Progenitor cell of endocrine pancreas (in vitro differentiated cells): Measurements from ENCODE around the gene CDH23. TPM values are rescaled to one million over a fixed set of nuclear protein-coding genes. Genes with fewer than 3 reads are reported as not detected.

Experiments
- DNase-seq: peaks from one replicate; pipeline ENCODE4 v3.0.0; 2021; ENCODE audit warnings: low spot score; ENCODE audit not compliant: unreplicated experiment
- H3K27ac Mint-ChIP-seq: 2 replicates; pipeline ENCODE4 v1.8.0; 2021; ENCODE audit warnings: mild to moderate bottlenecking, moderate library complexity, mixed read lengths
- H3K27me3 Mint-ChIP-seq: 2 replicates; pipeline ENCODE4 v1.8.0; 2021; ENCODE audit warnings: mixed read lengths
- H3K36me3 Mint-ChIP-seq: 2 replicates; pipeline ENCODE4 v1.8.0; 2022; ENCODE audit warnings: mixed read lengths; ENCODE audit not compliant: insufficient read depth
- H3K4me1 Mint-ChIP-seq: 2 replicates; pipeline ENCODE4 v1.8.0; 2021; ENCODE audit warnings: low read depth, mixed read lengths
- H3K4me3 Mint-ChIP-seq: 2 replicates; pipeline ENCODE4 v1.8.0; 2021; ENCODE audit warnings: low read depth, mild to moderate bottlenecking, moderate library complexity, mixed read lengths
- H3K9me3 Mint-ChIP-seq: 2 replicates; pipeline ENCODE4 v1.8.0; 2021; ENCODE audit warnings: low read depth, mixed read lengths
- total RNA-seq: library from RNA; stranded (reverse); gene quantifications from 2 replicates; pipeline ENCODE4 v1.2.1, GENCODE V29; 2021
- TF ChIP-seq, protein P1 (sequence below): fragments of 200-600 bp; sonication (generic); IDR thresholded peaks from one replicate; pipeline ENCODE4 v1.5.0; 2021; ENCODE audit warnings: antibody characterized with exemption, mild to moderate bottlenecking; ENCODE audit not compliant: unreplicated experiment

CDH23 gene
- total RNA-seq, 1 donor from 2014 or later, result 0.43 TPM

DNA sequence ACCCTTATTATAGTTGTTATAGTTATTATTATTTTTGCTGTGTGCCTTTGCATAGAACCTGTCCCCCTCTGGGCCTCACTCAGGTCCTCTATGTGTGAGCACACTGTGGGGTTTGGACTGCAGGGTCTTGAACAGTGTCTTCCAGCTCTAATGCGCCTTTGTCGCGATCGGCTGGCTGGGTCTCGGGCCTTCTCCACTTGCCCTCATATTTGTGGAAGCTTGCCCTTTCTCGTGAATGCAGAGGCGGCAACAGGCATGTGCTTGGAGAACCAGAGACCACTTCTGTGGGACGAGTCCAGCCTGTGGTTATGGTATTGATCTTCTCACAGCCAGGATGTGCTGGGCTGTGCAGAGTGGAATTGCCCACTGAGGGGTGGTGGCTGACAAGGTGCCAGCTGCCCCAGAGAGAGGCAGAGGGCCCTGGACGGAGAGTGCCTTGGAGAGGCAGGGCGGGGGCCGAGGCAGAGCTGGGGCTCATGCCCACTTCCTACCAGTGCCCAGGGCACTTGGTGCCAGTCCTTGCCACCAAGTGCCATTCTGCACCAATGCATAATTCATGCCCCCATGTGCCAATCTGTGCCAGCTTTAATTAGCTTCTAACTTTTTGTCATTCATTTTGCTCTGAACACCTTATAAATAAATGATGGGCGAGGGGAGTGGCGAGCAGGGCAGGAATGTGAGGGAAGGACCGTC is 6.8 kb upstream of the CDH23 start:
- TF ChIP-seq, protein P1, sequence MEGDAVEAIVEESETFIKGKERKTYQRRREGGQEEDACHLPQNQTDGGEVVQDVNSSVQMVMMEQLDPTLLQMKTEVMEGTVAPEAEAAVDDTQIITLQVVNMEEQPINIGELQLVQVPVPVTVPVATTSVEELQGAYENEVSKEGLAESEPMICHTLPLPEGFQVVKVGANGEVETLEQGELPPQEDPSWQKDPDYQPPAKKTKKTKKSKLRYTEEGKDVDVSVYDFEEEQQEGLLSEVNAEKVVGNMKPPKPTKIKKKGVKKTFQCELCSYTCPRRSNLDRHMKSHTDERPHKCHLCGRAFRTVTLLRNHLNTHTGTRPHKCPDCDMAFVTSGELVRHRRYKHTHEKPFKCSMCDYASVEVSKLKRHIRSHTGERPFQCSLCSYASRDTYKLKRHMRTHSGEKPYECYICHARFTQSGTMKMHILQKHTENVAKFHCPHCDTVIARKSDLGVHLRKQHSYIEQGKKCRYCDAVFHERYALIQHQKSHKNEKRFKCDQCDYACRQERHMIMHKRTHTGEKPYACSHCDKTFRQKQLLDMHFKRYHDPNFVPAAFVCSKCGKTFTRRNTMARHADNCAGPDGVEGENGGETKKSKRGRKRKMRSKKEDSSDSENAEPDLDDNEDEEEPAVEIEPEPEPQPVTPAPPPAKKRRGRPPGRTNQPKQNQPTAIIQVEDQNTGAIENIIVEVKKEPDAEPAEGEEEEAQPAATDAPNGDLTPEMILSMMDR, result no peak

DNA sequence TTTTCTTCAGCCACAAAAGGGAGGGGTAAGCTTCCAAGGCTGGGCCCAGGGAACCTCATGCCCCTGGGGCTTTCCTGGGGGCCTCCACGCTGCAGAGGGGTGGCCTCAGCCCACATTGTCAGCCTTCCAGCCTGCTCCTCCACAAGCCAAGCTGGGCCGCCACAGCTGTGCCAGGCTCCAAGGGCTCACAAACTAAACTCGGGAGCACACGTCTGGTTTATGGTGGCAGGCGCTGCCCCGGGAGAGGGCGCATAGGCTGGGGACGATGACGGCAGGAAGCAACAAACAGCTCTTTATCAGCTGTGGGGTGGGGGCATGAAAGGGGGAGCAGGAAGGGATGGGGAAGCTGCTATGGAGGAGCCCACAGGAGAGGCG is 6.3 kb upstream of the CDH23 start:
- TF ChIP-seq, protein P1, result no peak
- Mint-ChIP-seq H3K27me3 (peaks cover 71% of the 10 kb centered on the region), H3K9me3 (no peaks in the 10 kb centered on the region), H3K36me3 (no peaks in the 10 kb centered on the region), H3K4me3 (no peak overlapping the region), H3K4me1 (no peaks in the 10 kb centered on the region), H3K27ac (no peak overlapping the region)
- DNase-seq, result no peak

More for the DNA sequence above, 6.8 kb upstream of the CDH23 start:
- Mint-ChIP-seq H3K27ac (no peak overlapping the region), H3K4me1 (no peaks in the 10 kb centered on the region), H3K9me3 (no peaks in the 10 kb centered on the region), H3K36me3 (no peaks in the 10 kb centered on the region), H3K4me3 (no peak overlapping the region), H3K27me3 (peaks cover 69% of the 10 kb centered on the region)
- no peak for DNase-seq

DNA sequence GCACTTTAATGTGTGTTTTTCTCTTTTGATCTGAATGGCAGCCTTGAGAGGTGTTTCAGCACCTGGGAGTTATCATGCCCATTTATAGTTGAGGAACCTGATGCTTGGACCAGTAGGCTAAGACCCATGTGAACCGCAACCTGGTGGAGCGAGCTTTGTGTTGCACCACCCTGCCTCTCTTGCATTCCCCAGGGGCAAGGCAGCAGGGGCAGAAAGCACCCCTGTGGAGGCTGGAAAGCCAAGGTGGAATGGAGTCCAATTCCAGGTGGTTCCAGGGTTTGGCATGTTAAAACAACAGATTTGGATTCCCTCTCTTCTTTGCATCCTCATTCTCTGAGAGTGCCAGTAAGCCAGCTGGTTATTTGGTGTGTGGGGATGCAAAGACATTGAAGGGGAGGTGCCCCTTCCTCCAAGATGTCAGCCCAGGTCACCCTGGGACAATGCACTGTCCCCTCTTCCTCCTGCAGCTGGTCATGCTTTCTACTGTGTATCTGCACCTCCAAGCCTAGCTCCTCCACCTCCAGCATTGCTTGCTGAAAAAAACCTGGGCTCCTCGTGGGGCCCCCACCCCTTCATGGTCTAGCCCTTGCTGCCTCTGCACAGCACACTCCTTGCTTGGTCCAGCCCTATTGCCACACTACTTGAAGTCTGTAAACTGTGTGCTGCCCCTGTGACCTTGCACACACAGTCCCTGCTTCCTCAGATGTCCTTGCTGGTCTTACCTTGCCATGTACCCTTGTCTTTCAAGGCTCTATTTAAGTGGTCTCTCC is 5.6 kb upstream of the CDH23 start:
- DNase-seq, result no peak
- Mint-ChIP-seq H3K36me3 (no peaks in the 10 kb centered on the region), H3K4me3 (no peak overlapping the region), H3K9me3 (no peaks in the 10 kb centered on the region), H3K4me1 (no peaks in the 10 kb centered on the region), H3K27me3 (peaks cover 76% of the 10 kb centered on the region), H3K27ac (no peak overlapping the region)
- TF ChIP-seq, protein P1, result no peak

DNA sequence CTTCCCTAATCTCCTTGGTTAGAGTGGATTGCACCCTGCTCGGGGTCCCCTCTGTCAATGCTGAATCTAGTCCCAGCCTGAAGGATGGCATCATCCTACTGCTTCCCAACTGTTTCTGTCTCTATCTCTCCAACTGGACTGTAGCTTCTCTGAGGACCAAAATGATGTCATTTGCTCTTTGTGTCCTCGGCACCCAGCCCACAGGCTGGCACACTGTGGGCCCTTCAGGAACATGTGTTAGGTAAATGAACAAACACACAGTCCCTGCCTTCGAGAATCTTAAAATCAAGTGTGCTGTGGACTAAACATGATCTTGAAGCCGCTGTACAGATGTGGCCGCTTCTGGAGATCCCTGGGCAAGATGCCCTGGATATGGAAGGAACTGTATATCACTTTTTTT is 5.0 kb upstream of the CDH23 start:
- H3K4me1 Mint-ChIP-seq, result no peaks in the 10 kb centered on the region
- H3K27me3 Mint-ChIP-seq, result peaks cover 70% of the 10 kb centered on the region
- H3K36me3 Mint-ChIP-seq, result no peaks in the 10 kb centered on the region
- TF ChIP-seq, protein P1, result no peak
- no peak for DNase-seq
- no peak overlapping the region for H3K4me3 Mint-ChIP-seq
- H3K9me3 Mint-ChIP-seq, result no peaks in the 10 kb centered on the region
- H3K27ac Mint-ChIP-seq, result no peak overlapping the region

DNA sequence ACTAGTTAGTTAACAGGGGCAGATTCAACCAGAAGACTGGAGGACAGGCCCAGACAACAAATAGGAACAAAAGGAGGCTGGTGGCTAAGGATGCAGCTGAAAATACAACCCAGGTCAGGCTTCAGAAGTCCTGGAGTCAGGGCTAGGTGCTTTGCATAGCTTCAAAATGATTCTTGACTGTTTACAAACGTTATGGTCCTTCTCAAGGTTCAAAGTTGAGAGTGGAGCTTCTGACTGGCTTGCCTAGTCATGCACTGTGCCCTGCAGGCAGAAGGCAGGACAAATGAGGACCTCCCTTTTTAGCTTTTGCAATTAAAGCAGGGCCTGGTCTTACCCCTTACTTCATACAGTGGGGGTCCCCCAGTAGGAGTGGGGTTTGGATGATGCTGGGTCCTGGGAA is 4.4 kb upstream of the CDH23 start:
- no peak overlapping the region for H3K27ac Mint-ChIP-seq
- H3K36me3 Mint-ChIP-seq, result no peaks in the 10 kb centered on the region
- H3K4me3 Mint-ChIP-seq, result no peak overlapping the region
- no peaks in the 10 kb centered on the region for H3K9me3 Mint-ChIP-seq
- no peaks in the 10 kb centered on the region for H3K4me1 Mint-ChIP-seq
- H3K27me3 Mint-ChIP-seq, result peaks cover 70% of the 10 kb centered on the region
- no peak for DNase-seq
- TF ChIP-seq, protein P1, result no peak
